HepG2 (cell line): ENCODE results near the gene LHX5. TPM values are rescaled to one million over a fixed set of nuclear protein-coding genes. Genes with fewer than 3 reads are reported as not detected.
A peak's percentile ranks its signal among the peaks of the same experiment; 100 is the strongest.

Experiments used
- AGO2 ChIP-seq: fragments of 200-400 bp; formaldehyde crosslinking; optimal IDR thresholded peaks from 2 replicates; pipeline ENCODE3; 2017; ENCODE audit warnings: mild to moderate bottlenecking, low read depth, low read length, moderate library complexity
- AKAP8 ChIP-seq: sonication (generic); formaldehyde crosslinking; IDR thresholded peaks from 2 replicates; pipeline ENCODE4 v1.5.1; 2020; ENCODE audit warnings: mild to moderate bottlenecking, missing genetic modification reagents
- BRF2 ChIP-seq: sonication (generic); formaldehyde crosslinking; IDR thresholded peaks from 2 replicates; pipeline ENCODE4 v1.8.1; 2022; ENCODE audit warnings: mild to moderate bottlenecking, missing genetic modification reagents
- ETS1 ChIP-seq: sonication (generic); formaldehyde crosslinking; IDR thresholded peaks from 2 replicates; pipeline ENCODE4 v1.4.0; 2020; ENCODE audit warnings: missing genetic modification reagents
- HNRNPLL ChIP-seq: fragments of 200-400 bp; formaldehyde crosslinking; IDR thresholded peaks from 2 replicates; pipeline ENCODE4 v1.6.1; 2017; ENCODE audit warnings: mild to moderate bottlenecking, low read depth, low read length; ENCODE audit not compliant: poor library complexity, severe bottlenecking
- ISL2 ChIP-seq: sonication (generic); formaldehyde crosslinking; IDR thresholded peaks from 2 replicates; pipeline ENCODE4 v1.5.0; 2020; ENCODE audit warnings: missing genetic modification reagents
- KDM2A ChIP-seq: sonication (generic); formaldehyde crosslinking; IDR thresholded peaks from 2 replicates; pipeline ENCODE4 v1.4.0; 2020; ENCODE audit warnings: low read depth, missing genetic modification reagents, borderline replicate concordance
- MEIS2 ChIP-seq: sonication (generic); formaldehyde crosslinking; IDR thresholded peaks from 2 replicates; pipeline ENCODE4 v1.9.0; 2021; ENCODE audit warnings: mild to moderate bottlenecking, missing genetic modification reagents
- NFKBIZ ChIP-seq: IDR thresholded peaks from 2 replicates; pipeline ENCODE4 v1.6.1; 2018; ENCODE audit warnings: missing genetic modification reagents, missing compliant biosample characterization
- PRDM15 ChIP-seq: sonication (generic); formaldehyde crosslinking; IDR thresholded peaks from 2 replicates; pipeline ENCODE4 v1.4.0; 2020; ENCODE audit warnings: missing genetic modification reagents
- RFXAP ChIP-seq: sonication (generic); formaldehyde crosslinking; IDR thresholded peaks from 2 replicates; pipeline ENCODE4 v1.4.0; 2020; ENCODE audit warnings: missing genetic modification reagents, borderline replicate concordance
- SATB2 ChIP-seq: sonication (generic); formaldehyde crosslinking; IDR thresholded peaks from 2 replicates; pipeline ENCODE4 v1.5.0; 2020; ENCODE audit warnings: missing genetic modification reagents
- TAF15 ChIP-seq: fragments of 200-400 bp; formaldehyde crosslinking; IDR thresholded peaks from one replicate; pipeline ENCODE4 v1.6.1; 2018; ENCODE audit warnings: mild to moderate bottlenecking, low read depth, low read length; ENCODE audit not compliant: poor library complexity, severe bottlenecking
- WIZ ChIP-seq: sonication (generic); formaldehyde crosslinking; IDR thresholded peaks from 2 replicates; pipeline ENCODE4 v1.5.1; 2020; ENCODE audit warnings: mild to moderate bottlenecking, missing genetic modification reagents
- ZNF18 ChIP-seq: sonication (generic); formaldehyde crosslinking; IDR thresholded peaks from 2 replicates; pipeline ENCODE4 v1.8.0; 2022; ENCODE audit warnings: mild to moderate bottlenecking, missing genetic modification reagents; ENCODE audit not compliant: insufficient replicate concordance
- ZNF234 ChIP-seq: sonication (generic); formaldehyde crosslinking; conservative IDR thresholded peaks from 2 replicates; pipeline ENCODE4 v1.5.1; 2020; ENCODE audit warnings: mild to moderate bottlenecking, missing genetic modification reagents
- ZNF263 ChIP-seq: sonication (generic); formaldehyde crosslinking; IDR thresholded peaks from 2 replicates; pipeline ENCODE4 v1.4.0; 2020; ENCODE audit warnings: missing genetic modification reagents
- ZNF883 ChIP-seq: sonication (generic); formaldehyde crosslinking; IDR thresholded peaks from 2 replicates; pipeline ENCODE4 v1.5.1; 2020; ENCODE audit warnings: mild to moderate bottlenecking, missing genetic modification reagents; ENCODE audit errors: not compliant biosample characterization
- polyA plus RNA-seq, 8 experiments: library from polyadenylated mRNA; depleted of rRNA in 3 of 8; stranded (reverse) in 7 of 8; unstranded in 1 of 8; fragments of >200 nt; fragmentation: Illumina TruSeq in 4 of 8; extraction: Trizol in 4 of 8; gene quantifications; 2 replicates each; pipeline versions ENCODE4 v1.2.1 to v1.2.3, GENCODE V29; 2011 to 2016; ENCODE audit warnings: low read depth in 4 of 8, missing spikeins in 1 of 8, mixed read lengths in 1 of 8; ENCODE audit not compliant: insufficient read depth in 1 of 8
- total RNA-seq, 5 experiments: library from RNA; depleted of rRNA; stranded (reverse); fragments of >200 nt; fragmentation: Illumina TruSeq; extraction: Trizol; gene quantifications; 2 replicates each; pipeline ENCODE4 v1.2.3, GENCODE V29; 2016; ENCODE audit warnings: low read depth in 1 of 5

LHX5 gene
- total and polyA plus RNA-seq, 2 of the 13 experiments (the other 11 are each of a cell fraction or from before 2014, with no cell fraction given): not detected

GRCh38 chr12:113479590-113480335 is 8.1 kb upstream of the LHX5 start (continued):
- 0 out of 2 replicates have a peak, but pooled peaks have one; percentile 67 for TF ChIP-seq ETS1 (CRISPR knock-in tag)
- no peak for TF ChIP-seq BRF2 (CRISPR knock-in tag)
- peak; percentile 70; the same call in 1 of the 2 replicates for TF ChIP-seq RFXAP (CRISPR knock-in tag)
- 0 out of 2 replicates have a peak, but pooled peaks have one; percentile 45 for TF ChIP-seq NFKBIZ (CRISPR knock-in tag)
- TF ChIP-seq ZNF263 (CRISPR knock-in tag): peak; percentile 46; the same call in 1 of the 2 replicates
- TF ChIP-seq ZNF883 (CRISPR knock-in tag): peak; percentile 50
- no peak for TF ChIP-seq AKAP8 (CRISPR knock-in tag)
- TF ChIP-seq AGO2: no peak
- TF ChIP-seq KDM2A (CRISPR knock-in tag): peak; percentile 54; the same call in 1 of the 2 replicates
- TF ChIP-seq SATB2 (CRISPR knock-in tag): peak; percentile 71; the same call in 1 of the 2 replicates
- 0 out of 2 replicates have a peak, but pooled peaks have one; percentile 67 for TF ChIP-seq PRDM15 (CRISPR knock-in tag)
- peak; percentile 58 for TF ChIP-seq ISL2
- peak; percentile 93; the same call in 1 of the 2 replicates for TF ChIP-seq WIZ (CRISPR knock-in tag)
- TF ChIP-seq HNRNPLL: no peak
- peak; percentile 82 for TF ChIP-seq MEIS2 (CRISPR knock-in tag)
- no peak for TF ChIP-seq ZNF18 (CRISPR knock-in tag)
- no peak for TF ChIP-seq ZNF234 (CRISPR knock-in tag)
- TF ChIP-seq TAF15: no peak
